Testis (tissue), 3 donors: ENCODE results near the gene CCT2. TPM values are rescaled to one million over a fixed set of nuclear protein-coding genes. Genes with fewer than 3 reads are reported as not detected.

Experiments
- DNase-seq: peaks from one replicate; pipeline ENCODE4 v3.0.0-alpha.2; 2019
- H3K27ac ChIP-seq, 2 donors: fragments of 200-600 bp; sonication (generic); one replicate each; pipeline ENCODE4 v1.5.1; 2019
- H3K27me3 ChIP-seq: fragments of 200-600 bp; sonication (generic); one replicate; pipeline ENCODE4 v1.5.1; 2019
- H3K36me3 ChIP-seq: fragments of 200-600 bp; sonication (generic); one replicate; pipeline ENCODE4 v1.5.1; 2017; ENCODE audit warnings: low read depth; ENCODE audit errors: missing control alignments
- H3K4me1 ChIP-seq: fragments of 200-600 bp; sonication (generic); one replicate; pipeline ENCODE4 v1.5.1; 2019
- H3K4me3 ChIP-seq, 2 donors: fragments of 200-600 bp; sonication (generic); one replicate each; pipeline ENCODE4 v1.5.1; 2017 to 2019
- H3K9me3 ChIP-seq: fragments of 200-600 bp; sonication (generic); one replicate; pipeline ENCODE4 v1.5.1; 2017
- CTCF ChIP-seq, 3 experiments: fragments of 450-650 bp in 2 of 3; fragments of 200-600 bp in 1 of 3; sonication (generic) in 1 of 3; IDR thresholded peaks; one replicate each; pipeline ENCODE4 v1.5.1; 2016 to 2019; ENCODE audit warnings: antibody characterized with exemption in 3 of 3, mild to moderate bottlenecking in 2 of 3, moderate library complexity in 1 of 3
- POLR2A ChIP-seq: fragments of 450-650 bp; IDR thresholded peaks from one replicate; pipeline ENCODE4 v1.6.1; 2017; ENCODE audit warnings: antibody characterized with exemption, mild to moderate bottlenecking, moderate library complexity
- WGBS, 2 donors: methylation state at CpG; one replicate each; pipeline ENCODE4 v1.1.5; 2018; 5-methylcytosine and 5-hydroxymethylcytosine counted together
- intact Hi-C: fragments of 100-400 bp; cut with DNase I; formaldehyde crosslinking; loops from one replicate; pipeline ENCODE4 v1.15.1; 2023; ENCODE audit warnings: low total_unique reads
- polyA plus RNA-seq: library from polyadenylated mRNA; stranded (reverse); fragments of 350-450 nt; fragmentation: Illumina TruSeq; extraction: RNeasy Lipid Tissue Mini Kit (QIAGEN cat#74804); gene quantifications from one replicate; pipeline ENCODE4 v1.2.3, GENCODE V29; 2014; ENCODE audit warnings: low read depth, low replicate concordance; ENCODE audit not compliant: insufficient read depth
- total RNA-seq, 2 donors: library from RNA; depleted of rRNA; stranded (reverse); fragments of >200 nt; gene quantifications; one replicate each; pipeline ENCODE4 v1.2.3, GENCODE V29; 2016

Gene CCT2
- total and polyA plus RNA-seq, 3 donors from 2014 or later = 213 to 401 (median 248) TPM

- intact Hi-C loops = no loop called here
- TF ChIP-seq CTCF (IDR thresholded peaks at IDR 0.05) = no peak
- no peak for TF ChIP-seq POLR2A
Observed at GRCh38 chr12:69644511-69644910, 59.3 kb downstream of the CCT2 start.

DNA sequence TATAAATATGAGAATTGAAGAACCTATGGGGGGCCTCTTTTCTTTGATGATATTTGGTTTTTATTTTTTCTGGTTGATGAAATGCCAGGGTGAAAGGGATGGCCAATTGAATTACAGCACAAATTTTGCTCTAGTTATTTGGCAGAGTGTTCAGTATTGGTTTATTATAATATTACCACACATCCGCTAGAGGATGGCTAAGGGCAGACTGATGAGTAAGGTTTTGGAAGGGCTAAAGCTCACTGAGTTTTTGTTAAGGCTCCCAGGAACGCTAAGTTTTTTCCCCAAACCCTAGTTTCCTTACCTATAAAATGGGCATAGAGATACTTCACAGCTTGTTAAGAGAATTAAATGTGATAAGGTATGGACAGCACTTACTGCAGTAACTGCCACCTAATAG is 59.8 kb downstream of the CCT2 start:
- no peak for TF ChIP-seq POLR2A
- no peak for TF ChIP-seq CTCF (IDR thresholded peaks at IDR 0.05)
- H3K27ac ChIP-seq = no peak overlapping the region
- WGBS, 2 donors = 84 to 90% methylated on average over 2 of the region's 2 CpGs
- no peaks in the 10 kb centered on the region for H3K9me3 ChIP-seq
- no peak overlapping the region for H3K4me3 ChIP-seq
- H3K4me1 ChIP-seq = no peaks in the 10 kb centered on the region
- H3K36me3 ChIP-seq = no peaks in the 10 kb centered on the region
- H3K27me3 ChIP-seq = no peaks in the 10 kb centered on the region
- intact Hi-C loops = no loop called here
- no peak for DNase-seq

More at GRCh38 chr12:69644511-69644910, 59.3 kb downstream of the CCT2 start:
- H3K27ac ChIP-seq = no peak overlapping the region
- no peak overlapping the region for H3K4me3 ChIP-seq
- no peaks in the 10 kb centered on the region for H3K27me3 ChIP-seq
- DNase-seq = no peak
- no peaks in the 10 kb centered on the region for H3K9me3 ChIP-seq
- no peaks in the 10 kb centered on the region for H3K36me3 ChIP-seq
- H3K4me1 ChIP-seq = no peaks in the 10 kb centered on the region

- no peaks in the 10 kb centered on the region for H3K4me1 ChIP-seq
- H3K27ac ChIP-seq = no peak overlapping the region
- H3K27me3 ChIP-seq = no peaks in the 10 kb centered on the region
- TF ChIP-seq POLR2A = no peak
- no peak for TF ChIP-seq CTCF (IDR thresholded peaks at IDR 0.05)
- 50 to 59% methylated on average over 4 of the region's 4 CpGs for WGBS, 2 donors
- intact Hi-C loops = no loop called here
- DNase-seq = no peak
- no peaks in the 10 kb centered on the region for H3K36me3 ChIP-seq
- no peaks in the 10 kb centered on the region for H3K9me3 ChIP-seq
- no peak overlapping the region for H3K4me3 ChIP-seq
Observed at GRCh38 chr12:69647178-69647577, 61.9 kb downstream of the CCT2 start.

DNA sequence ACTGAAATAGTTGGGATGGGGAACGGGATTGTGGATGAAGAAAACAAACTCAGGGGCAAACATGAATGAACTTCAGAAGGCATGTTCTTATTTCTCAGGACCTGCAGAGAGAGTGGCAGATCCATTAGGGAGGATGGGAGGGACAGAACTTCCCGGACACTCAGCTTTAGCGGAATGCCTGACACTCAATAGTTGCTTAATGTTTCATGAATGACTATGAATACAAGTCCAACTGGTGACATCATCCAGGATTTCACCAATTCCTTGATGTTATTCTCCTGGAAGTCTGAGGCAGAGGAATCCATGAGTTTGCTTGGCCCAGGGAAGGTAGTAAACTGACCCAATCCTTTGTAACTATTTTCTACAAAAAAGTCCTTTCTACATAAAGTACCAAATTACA is 63.2 kb downstream of the CCT2 start:
- H3K27ac ChIP-seq = no peak overlapping the region
- no peak overlapping the region for H3K4me3 ChIP-seq
- intact Hi-C loops = no loop called here
- no peaks in the 10 kb centered on the region for H3K27me3 ChIP-seq
- H3K9me3 ChIP-seq = no peaks in the 10 kb centered on the region
- no peaks in the 10 kb centered on the region for H3K36me3 ChIP-seq
- WGBS, 2 donors = 86 to 92% methylated on average over 3 of the region's 3 CpGs
- no peak for DNase-seq
- TF ChIP-seq POLR2A (no peak), CTCF (IDR thresholded peaks at IDR 0.05) (no peak)
- no peaks in the 10 kb centered on the region for H3K4me1 ChIP-seq

GRCh38 chr12:69649529-69649928 is 64.3 kb downstream of the CCT2 start:
- intact Hi-C loops = no loop called here
- WGBS, 2 donors = 69 to 71% methylated on average over 4 of the region's 4 CpGs
- TF ChIP-seq CTCF (IDR thresholded peaks at IDR 0.05) (no peak), POLR2A (no peak)

More at GRCh38 chr12:69649529-69649928, 64.3 kb downstream of the CCT2 start:
- H3K9me3 ChIP-seq = no peaks in the 10 kb centered on the region
- H3K27ac ChIP-seq = no peak overlapping the region
- H3K27me3 ChIP-seq = no peaks in the 10 kb centered on the region
- H3K4me3 ChIP-seq = no peak overlapping the region
- no peak for DNase-seq
- H3K36me3 ChIP-seq = no peaks in the 10 kb centered on the region
- H3K4me1 ChIP-seq = no peaks in the 10 kb centered on the region
